GM23248 (cell line): ENCODE results near the gene RNF157.

Experiments
- EZH2 ChIP-seq: fragments of 200-600 bp; sonication (generic); IDR thresholded peaks from 2 replicates; pipeline ENCODE4 v1.6.1; 2018; ENCODE audit warnings: antibody characterized with exemption, mild to moderate bottlenecking; ENCODE audit not compliant: insufficient read depth, poor library complexity, severe bottlenecking
- EZH2phosphoT487 ChIP-seq: fragments of 200-600 bp; sonication (generic); IDR thresholded peaks from 2 replicates; pipeline ENCODE4 v1.6.1; 2018; ENCODE audit warnings: antibody characterized with exemption, moderate library complexity, mild to moderate bottlenecking, low read depth; ENCODE audit not compliant: insufficient read depth

DNA sequence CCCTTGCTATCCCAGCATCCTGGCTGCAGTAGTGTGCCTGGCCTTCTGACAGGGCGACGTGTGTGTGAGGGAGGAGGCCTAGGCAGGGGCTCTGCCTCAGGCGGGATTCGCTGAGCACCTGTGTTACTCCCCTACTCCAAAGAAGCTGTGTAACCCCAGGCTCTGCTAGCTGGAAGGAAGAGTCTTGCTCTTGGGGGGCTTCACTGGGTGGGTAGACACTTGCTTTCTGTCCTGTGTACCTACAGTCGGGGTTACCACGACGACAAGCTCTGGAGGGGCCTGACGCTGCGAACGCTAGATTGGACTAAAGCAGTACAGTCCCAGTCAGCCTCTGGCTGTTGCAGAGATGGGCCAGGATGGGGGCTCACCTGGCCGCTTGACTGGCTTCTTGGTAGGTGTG lies 146.2 kb downstream of the RNF157 start:
- TF ChIP-seq EZH2 (no peak), EZH2phosphoT487 (no peak)
